HG03460 (cell line): ENCODE data around the gene SLC7A11.

Experiments used
- ATAC-seq: cut with Tn5 transposase; IDR thresholded peaks from one replicate; pipeline ENCODE4 v1.9.1; 2021; ENCODE audit not compliant: unreplicated experiment

The SLC7A11 gene

DNA sequence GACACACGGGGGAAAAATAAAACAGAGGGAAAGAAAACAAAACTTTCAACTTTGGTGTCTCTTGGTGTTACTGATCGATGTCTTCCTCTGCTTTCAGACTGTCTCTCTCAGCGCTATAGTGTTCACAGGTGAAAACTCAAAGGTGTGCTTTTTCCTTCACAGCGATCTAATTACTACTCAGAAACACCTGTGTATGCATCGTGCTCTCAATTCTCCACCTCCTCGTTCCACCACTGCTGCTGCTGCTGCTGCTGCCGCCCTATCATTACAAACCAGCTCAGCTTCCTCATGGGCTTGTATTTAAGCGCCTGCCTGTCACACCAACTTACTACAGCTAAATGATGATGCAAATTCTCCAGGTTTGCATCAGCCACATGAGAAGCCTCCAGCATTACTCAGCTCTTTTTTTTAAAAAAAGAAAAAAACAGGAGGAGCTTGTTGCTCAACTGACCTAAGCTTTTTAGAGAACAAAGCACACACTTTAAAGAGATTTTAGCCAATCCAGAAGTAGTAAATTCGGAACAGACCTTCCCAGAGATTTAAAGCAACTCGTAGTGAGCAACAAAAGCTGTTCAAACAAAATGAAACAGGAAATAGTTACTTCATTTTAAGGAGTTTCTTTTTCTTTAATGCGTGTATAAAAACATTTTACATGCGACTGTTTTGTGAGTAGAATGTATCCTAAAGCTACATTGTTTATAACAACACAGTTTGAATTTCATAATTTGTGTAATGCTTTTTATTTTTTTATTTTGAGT lies at the start of gene SLC7A11:
Gene SLC7A11, minus strand, starts transcription at position 274 of the 758 bp plus-strand sequence. CDS start 280 bp downstream, outside the sequence.
- peak; percentile 98 for ATAC-seq

DNA sequence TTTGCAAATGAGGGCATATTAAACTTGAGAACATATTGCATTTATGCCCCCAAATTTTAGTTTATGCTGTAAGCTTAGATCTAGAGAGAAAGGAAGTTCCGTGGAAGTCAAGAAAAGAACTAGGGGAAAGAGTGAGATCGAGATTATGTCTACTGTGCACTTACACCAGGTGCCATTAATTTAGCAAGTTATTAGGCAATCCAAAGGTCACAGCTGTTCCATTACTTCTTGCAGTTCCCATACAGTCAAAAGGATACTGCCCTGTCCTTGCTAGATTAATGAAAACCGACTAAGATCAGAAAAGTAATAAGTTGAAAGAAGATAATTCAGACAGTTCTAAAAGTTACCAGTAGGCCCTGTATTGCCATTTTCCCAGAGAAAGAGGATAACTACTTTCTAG lies 49.3 kb upstream of the SLC7A11 start:
- ATAC-seq = no peak

DNA sequence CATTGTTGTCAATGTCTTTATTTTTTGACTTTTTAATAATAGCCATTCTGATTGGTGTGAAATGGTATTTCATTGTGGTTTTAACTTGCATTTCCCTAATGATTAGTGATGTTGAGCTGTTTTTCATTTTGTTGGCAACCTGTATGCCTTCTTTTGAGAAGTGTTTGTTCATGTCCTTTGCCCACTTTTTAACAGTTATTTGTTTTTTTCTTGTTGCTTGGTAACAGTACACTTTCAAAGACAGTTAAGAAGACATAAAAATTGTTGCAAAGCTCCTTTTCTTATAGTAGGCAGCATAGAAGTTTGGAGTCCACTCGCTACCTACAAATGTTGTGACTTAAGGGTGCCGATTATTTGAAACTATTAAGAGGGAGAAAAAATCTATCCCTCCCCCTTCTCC lies 48.7 kb upstream of the SLC7A11 start:
- no peak for ATAC-seq

DNA sequence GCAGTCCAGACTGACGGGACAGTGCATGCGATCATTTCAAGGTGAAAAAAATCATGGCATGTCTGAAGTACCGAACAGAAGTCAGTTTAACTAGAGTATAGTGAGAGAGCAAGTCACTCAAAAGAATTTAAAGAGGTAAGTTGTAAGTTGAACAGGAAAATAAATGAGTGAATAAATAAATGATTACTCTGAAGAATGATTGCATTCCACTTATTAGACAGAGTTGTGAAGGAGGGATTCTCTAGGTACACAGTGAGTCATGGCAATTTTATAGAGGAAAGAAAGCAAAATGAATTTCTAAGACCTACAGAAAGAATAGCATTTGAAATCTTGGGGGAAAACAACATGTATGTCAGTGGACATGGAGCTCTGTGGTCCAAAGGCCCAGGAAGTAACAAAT lies 37.1 kb upstream of the SLC7A11 start:
- ATAC-seq = no peak

DNA sequence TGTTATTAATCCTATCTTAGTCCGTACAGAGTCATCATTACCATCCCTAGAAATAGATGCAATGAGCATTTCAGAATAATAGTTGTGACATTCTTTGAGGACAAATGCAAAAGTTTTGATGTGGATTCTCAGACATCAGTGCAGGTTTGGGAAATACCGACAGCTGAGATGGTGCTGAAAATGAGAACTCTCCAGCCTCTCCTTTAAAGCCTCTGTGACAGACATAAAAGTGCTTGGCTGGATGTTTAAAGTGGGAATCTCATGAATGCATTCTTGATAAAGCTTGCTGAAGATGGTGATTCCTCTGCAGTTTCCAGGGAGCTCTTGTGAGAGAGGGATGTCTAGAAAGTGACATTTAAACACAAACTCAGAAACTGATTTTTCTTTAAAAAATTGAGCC lies 35.0 kb upstream of the SLC7A11 start:
- no peak for ATAC-seq

DNA sequence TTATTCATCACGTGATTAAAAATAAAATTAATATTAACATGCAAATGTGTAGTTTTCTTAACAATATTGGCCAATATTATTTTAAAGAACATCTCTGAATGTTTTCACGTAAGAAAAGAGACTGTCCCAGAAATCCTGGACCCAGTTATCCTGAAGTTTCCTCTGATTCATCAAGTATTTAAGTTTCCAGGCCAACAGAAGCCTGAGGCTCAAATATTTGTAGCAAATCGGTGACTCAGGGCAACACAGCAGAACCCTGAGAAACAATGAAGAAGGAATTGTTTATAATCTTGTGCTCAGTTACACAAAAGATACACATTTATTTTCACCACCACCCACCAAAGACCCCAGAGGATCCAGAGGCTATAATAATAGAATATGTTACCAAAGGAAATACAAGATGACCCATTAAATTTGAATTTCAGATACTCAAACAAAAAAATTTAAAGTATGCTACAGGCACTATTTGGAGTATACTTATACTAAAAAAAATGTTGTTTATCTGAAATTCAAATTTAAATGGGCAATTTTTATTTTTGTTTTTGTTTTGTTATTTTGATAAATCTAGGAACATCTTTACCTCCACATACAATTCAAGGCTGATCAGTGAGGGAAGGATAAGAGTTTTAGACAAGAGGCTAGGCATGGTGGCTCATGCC lies 33.9 kb upstream of the SLC7A11 start:
- no peak for ATAC-seq

DNA sequence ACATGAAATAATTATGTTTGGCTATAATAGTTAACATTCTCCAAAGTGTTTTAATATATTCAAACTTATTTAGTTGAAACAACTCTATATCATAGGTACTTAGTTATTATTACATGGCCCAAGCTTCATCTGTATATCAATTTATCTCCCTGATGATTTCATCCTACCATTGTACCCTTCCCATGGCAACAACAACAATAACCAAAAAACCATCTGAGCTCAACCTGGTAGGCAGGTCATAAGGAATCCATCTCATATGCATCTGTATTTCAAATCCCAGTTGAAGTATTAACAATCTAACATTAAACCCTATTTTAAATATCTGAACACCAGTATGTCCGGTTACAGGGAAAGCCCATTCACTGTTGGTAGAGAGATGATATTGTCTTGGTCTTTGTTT lies 33.1 kb upstream of the SLC7A11 start:
- ATAC-seq = no peak

DNA sequence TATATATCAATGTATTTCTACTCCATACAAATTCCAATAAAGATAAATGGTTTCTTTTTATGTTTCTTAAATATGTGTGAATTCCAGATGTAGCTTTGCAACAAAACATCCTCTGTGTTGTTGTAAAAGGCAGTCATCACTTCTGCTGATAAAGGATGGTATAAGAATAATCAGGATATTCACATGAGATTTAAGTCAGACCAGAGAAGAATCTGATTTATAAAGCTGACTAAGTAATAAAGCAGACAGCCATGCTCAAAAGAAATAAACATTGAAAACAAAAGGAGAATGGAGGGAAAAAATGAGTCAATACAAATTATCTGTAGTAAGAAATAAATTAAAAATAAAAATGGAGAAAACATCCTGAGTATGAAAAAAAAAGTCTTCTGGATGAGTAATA lies 27.0 kb upstream of the SLC7A11 start:
- no peak for ATAC-seq

DNA sequence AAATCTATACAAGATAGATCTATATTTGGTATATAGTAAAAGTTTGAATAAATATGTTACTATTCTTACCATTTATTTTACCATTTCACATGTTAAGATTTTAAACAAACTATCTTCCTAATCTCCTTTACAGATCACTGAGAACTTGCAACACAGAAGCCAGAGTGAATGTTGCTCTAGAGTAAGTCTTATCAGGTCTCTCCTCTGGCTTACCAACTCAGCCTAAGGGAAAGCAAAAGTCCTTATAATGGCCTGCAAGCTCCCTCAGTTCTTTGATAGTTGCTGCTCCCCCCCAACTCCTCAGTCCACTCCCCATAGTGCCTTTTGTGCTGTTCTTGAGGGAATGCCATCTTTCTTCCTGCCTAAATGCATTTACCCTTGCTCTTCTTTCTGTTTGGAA lies 25.7 kb upstream of the SLC7A11 start:
- no peak for ATAC-seq

DNA sequence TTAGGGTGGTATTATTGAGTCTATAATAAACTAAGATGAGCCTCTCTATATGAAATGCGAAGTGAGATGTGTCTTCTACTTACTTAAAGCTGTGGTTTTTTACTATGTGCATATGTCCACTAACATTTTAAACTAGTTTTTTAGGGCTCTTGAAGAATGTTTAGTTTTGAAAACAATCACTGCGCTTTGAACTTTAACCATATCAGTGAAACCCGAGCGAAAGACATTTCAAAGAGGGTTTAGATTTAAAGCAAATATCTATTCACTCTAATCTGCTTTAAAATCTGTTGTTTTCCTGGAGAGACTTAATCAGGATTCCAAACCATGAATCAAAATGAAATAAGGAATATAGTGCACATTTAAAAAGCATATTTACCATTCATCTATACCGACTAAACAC lies 24.8 kb upstream of the SLC7A11 start:
- no peak for ATAC-seq

DNA sequence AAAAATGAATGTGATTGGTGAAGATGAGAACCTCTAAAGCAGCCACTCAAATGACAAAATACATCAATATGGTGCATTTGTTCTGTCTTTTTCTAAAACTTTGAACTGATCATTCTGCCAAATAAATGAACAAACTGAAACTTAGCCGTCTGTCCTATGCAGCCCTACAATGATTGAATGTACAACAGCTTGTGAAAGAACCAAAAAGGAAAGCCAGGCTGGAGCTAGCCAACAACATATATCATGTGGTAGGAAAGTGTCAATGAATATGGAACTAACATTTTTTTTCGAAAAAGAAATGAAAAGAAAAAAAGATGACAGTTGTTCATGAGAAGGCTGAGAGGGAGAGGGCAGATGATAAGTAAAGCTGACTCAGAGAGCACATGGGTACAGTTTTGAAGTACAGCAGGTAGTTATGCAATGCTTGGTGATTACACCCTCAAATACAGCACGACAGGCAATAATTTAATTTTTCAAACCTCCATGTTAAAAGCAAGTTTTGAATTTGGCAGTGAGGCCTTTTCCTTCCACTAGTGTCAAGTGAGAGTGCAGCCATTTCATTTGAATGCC lies 21.2 kb upstream of the SLC7A11 start:
- ATAC-seq = no peak

DNA sequence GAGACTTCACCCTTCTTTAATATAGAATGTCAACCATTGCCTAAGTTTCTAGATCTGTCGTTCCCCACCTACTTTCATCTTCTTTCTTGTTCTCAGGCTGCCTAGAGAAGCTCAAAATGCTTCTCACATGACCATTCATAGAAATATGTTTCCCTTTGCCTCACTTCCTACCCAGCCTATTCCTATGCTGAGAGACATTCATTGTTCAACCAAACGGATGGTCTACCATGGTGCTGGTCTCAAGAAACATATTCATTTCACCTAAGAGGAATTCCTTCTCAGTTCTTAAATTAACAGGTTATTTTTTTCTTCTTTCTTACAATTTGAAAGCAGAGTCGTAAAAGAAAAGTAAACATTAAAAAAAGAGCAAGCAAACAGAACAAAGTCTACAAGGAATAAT lies 20.3 kb upstream of the SLC7A11 start:
- no peak for ATAC-seq

DNA sequence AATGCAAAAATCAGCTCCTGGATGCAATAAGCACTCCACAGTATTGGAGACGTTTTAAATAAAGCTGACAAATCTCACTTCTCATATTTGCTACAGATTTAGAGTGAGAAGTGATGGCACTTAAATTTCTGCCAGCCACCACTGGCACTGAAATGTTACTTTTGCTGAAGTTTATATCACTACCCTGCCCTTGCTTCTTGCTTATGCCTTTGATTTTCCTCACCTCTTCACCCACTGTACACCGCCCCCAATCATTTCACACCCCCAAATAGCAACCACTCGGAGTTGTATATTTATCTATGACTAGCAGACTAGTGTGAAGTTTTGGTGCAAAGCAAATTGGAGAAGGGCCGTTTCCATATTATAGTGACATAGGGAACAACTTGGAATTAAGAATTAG lies 19.9 kb upstream of the SLC7A11 start:
- ATAC-seq = no peak

DNA sequence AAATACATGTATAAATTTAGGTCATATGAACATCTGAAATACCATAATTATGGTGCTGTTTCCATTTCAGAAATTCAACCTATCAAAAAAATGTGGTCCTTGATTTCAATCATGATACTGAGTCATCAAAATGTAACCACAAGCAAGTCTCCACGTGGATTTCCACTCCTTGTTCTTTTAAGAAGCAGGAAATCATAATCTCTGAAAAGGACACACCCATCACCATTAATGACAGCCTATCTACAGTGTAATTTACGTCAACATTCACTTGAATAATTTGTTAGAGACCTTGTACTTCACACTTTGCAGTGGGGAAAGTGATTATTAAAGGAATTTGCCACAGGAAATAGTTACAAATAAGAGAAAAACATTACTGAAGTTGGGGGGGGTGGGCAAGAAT lies 17.7 kb upstream of the SLC7A11 start:
- ATAC-seq = no peak

DNA sequence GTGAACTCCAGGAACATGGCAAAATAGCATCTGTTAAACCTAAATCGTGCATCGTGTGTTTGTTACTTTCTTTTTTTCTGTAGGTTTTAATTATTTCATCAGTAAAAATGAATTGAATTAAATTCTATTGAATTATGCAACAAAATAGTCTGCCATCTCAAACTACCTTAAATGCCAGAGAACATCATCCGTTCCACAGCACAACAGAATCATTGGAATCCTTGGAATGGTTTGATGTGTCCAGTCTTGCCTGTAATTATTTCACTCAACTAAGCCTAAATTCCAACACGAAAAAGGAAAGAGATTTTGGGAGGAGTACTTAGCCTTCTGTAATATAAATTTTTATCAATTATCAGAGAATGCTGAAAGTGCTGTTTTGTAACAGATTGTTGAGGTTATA lies 17.1 kb upstream of the SLC7A11 start:
- no peak for ATAC-seq

DNA sequence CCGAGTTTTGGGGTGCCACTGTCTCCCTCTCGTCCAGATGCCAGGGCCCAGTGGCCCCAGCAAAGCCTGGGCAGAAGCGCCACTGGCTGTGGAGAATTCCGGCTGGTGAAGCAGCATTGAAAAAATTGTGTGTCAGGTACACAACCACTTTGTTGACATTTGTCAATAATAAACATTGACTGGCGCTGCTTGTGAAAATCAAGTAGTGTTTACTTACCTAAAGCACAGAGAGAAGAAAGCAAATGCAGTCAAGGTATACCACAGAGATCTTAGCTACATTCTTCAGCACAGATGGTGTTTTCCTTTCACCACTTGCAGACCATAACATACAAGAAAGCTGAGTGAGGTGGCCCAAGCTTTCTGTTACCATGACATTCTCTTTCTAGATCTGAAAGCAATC lies 14.5 kb upstream of the SLC7A11 start:
- ATAC-seq = no peak

DNA sequence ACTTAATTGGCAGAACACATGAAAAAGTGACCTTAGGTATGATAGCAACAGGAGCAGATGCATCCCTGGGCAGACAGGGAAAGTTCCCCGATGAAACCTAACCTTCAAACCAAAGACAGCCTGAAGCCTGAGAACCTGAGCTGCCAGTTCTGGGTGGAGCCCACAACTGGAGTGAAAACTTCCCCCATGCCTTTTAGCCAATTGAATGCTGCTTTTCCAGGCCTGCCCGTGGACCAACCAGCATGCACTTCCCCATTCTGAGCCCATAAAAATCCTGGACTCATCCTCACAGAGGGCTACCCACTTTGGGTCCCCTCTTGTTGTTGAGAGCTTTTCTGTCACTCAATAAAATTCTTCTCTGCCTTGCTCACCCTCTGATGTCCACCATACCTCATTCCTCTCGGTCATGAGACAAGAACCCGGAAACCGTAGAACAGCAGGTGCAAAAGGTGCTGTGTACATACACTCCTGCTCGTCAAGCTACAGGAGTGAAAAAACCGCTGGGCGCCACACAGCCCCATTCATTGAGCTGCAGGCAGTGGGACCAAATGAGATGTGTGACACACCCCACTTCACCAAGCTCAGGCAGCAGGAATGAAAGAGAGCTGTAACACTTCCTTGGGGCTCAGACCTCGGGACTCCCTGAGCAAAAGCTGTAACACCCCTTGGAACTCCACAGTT lies 13.9 kb upstream of the SLC7A11 start:
- ATAC-seq = no peak

DNA sequence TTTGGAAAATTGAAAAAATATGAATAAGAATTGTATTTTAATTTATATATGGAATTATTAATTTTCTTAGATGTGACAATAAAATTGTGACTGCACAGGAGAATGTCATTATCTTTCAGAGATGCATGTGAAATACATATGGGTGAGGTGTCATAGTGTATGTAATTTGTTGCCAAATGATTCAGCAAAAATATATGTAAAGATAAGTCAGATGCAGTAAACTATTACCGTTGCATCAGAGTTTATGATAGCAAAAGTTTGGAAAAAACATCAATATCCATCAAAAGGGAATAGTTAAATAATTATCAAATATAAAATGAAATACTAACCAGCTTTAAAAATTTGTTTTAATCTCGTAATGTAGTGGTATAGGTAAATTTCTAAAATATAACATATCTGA lies 10.4 kb upstream of the SLC7A11 start:
- ATAC-seq = no peak

DNA sequence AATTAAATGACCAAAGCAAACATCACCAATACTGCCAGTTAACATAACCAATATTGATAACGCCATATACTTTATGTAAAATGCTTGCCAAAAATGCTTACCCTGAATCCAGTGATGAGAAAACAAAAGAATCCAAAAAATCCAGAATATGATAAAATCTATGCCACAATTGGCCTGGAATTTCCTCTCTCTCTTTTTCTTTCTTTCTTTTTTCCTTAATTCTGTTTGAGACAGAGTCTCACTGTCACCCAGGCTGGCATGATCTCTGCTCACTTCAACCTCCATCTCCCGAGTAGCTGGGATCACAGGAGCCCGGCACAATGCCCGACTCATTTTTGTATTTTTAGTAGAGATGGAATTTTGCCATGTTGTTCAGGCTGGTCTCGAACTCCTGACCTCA lies 9.8 kb upstream of the SLC7A11 start:
- ATAC-seq = no peak

DNA sequence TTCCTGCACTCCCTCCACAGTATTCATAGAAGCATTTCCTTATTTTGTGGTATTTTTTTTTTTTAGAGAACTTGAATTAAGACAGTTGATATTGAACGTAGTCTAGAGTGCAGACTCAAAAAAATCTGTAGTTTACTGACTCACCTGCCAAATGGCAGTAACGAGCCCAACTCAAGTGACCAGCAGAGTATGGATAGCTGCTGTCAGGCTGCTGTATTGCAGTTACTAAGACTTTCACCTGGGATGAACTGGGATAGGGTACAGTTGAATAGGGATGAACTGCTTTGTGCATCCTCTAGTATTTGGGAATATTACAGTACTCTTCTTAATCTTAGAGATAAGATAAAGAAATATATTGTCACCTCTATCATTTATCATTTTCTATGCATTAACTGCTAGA lies 7.0 kb upstream of the SLC7A11 start:
- no peak for ATAC-seq

DNA sequence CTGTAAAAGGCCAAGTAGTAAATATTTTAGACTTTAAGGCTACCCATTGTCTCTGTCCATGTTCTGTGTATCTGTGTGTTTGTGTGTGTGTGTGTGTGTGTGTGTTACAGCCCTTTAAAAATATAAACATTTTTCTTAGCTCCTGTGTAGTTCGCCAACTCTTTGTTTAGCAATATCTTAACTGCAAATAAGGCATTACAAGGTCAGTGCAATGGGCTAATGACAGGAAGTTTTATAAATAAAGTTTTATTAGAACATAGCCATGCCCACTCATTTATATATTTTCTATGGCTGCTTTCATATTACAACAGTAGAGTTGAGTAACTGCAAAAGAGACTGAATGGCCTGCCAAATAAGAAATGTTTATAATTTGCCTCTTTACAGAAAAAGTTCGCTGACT lies 5.9 kb upstream of the SLC7A11 start:
- ATAC-seq = no peak

DNA sequence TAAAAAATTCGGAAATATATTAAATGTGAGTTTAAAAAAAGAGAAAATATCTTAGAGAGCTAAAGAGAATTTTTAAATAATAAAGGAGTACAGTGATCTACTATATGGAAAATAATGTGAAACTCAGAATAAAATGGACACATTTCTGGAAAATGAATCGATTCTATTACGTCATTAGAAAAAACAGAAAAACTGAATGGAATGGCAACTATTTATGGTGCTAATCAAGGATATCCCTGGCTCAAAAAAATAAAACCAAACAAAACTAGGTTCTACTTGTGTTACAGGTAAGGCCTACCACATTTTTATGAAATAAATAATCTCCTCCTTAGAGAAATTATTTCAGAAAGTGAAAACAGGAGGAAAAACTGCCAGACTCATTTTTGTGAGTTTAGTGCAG lies 5.5 kb upstream of the SLC7A11 start:
- no peak for ATAC-seq
